ENCODE measurements around the gene COL23A1.

GRCh38 chr5:178218237-178218776, 371.9 kb downstream of the COL23A1 start:
- TF ChIP-seq CTCF (IDR thresholded peaks at IDR 0.05) = no peak
- TF ChIP-seq POLR2A (IDR thresholded peaks at IDR 0.05; ENCODE audit: low read depth) = no peak
